Endothelial cell of umbilical vein (primary cell): ENCODE results near the gene ASZ1. TPM values are rescaled to one million over a fixed set of nuclear protein-coding genes. Genes with fewer than 3 reads are reported as not detected.

Experiments
- BruUV-seq: library from RNA; stranded (reverse); fragments of 400-500 nt; replicated peaks from 2 replicates; lab custom pipeline; 2021; lab: Mats Ljungman, UMichigan
- CTCF ChIA-PET: fragments of 300-600, 350-600 bp; sonication (Branson Sonifier 250); formaldehyde crosslinking; loops from one replicate; lab custom pipeline; 2021; ENCODE audit warnings: antibody characterized with exemption, inconsistent platforms; lab: Charles Lee
- POLR2A ChIA-PET: fragments of 300-600, 350-600 bp; sonication (Branson Sonifier 250); formaldehyde crosslinking; loops from one replicate; lab custom pipeline; 2021; ENCODE audit warnings: antibody characterized with exemption, inconsistent platforms; lab: Charles Lee
- DNase-seq: peaks from one replicate; pipeline ENCODE4 v3.0.0-alpha.2; 2011; ENCODE audit warnings: low read depth, low spot score
- FAIRE-seq: peaks from 2 replicates; lab custom pipeline; 2011; peaks lifted over from hg19 to GRCh38; lab: Jason Lieb, UNC
- H2AFZ ChIP-seq: 2 replicates; pipeline ENCODE4 v1.6.0; 2012; ENCODE audit warnings: low read depth, low read length, control low read depth, inconsistent platforms
- H3K27ac ChIP-seq: 2 replicates; pipeline ENCODE4 v1.5.1; 2011; ENCODE audit warnings: low read depth, mild to moderate bottlenecking, control low read depth, low read length, moderate library complexity; ENCODE audit not compliant: insufficient read depth
- H3K27me3 ChIP-seq, 2 experiments: 2 replicates each; pipeline versions ENCODE4 v1.6.0 to v1.6.1; 2011; ENCODE audit warnings: low read length in 2 of 2, mixed read lengths in 1 of 2; ENCODE audit not compliant: control insufficient read depth in 2 of 2, insufficient read depth in 2 of 2
- H3K36me3 ChIP-seq, 2 experiments: 2 replicates in 1 of 2; 3 replicates in 1 of 2; pipeline ENCODE4 v1.5.1; 2011; ENCODE audit warnings: low read length in 2 of 2, mild to moderate bottlenecking in 1 of 2, moderate library complexity in 1 of 2; ENCODE audit not compliant: control insufficient read depth in 2 of 2, insufficient read depth in 2 of 2; ENCODE audit errors: extremely low read depth in 1 of 2
- H3K4me1 ChIP-seq: 3 replicates; pipeline ENCODE4 v1.5.1; 2011; ENCODE audit warnings: mild to moderate bottlenecking, low read length; ENCODE audit not compliant: control insufficient read depth, insufficient read depth; ENCODE audit errors: extremely low read depth
- H3K4me2 ChIP-seq: 2 replicates; pipeline ENCODE4 v1.6.1; 2011; ENCODE audit warnings: low read length, control low read depth, mixed read lengths; ENCODE audit not compliant: insufficient read depth
- H3K4me3 ChIP-seq, 3 experiments: fragments of 200-600 bp in 1 of 3; sonication (generic), shearing (Covaris generic) in 1 of 3; replicated peaks in 1 of 3; 2 replicates each; pipeline ENCODE4 v1.5.1; 2011 to 2016; ENCODE audit warnings: control low read depth in 3 of 3, low read length in 3 of 3, mild to moderate bottlenecking in 2 of 3, inconsistent platforms in 1 of 3, low read depth in 1 of 3, moderate library complexity in 1 of 3; ENCODE audit not compliant: insufficient read depth in 1 of 3
- H3K79me2 ChIP-seq: 2 replicates; pipeline ENCODE4 v1.6.0; 2012; ENCODE audit warnings: low read length, inconsistent platforms; ENCODE audit not compliant: control insufficient read depth, insufficient read depth
- H3K9ac ChIP-seq: replicated peaks from 2 replicates; pipeline ENCODE3; 2011; ENCODE audit warnings: low read length, control low read depth; ENCODE audit not compliant: insufficient read depth; ENCODE audit errors: extremely low read depth
- H3K9me1 ChIP-seq: replicated peaks from 3 replicates; pipeline ENCODE4 v1.6.0; 2011; ENCODE audit warnings: mild to moderate bottlenecking, low read length; ENCODE audit not compliant: control insufficient read depth, insufficient read depth; ENCODE audit errors: extremely low read depth
- H3K9me3 ChIP-seq: replicated peaks from 2 replicates; pipeline ENCODE4 v1.5.1; 2012; ENCODE audit warnings: low read length, inconsistent platforms; ENCODE audit not compliant: control insufficient read depth, insufficient read depth
- H4K20me1 ChIP-seq: replicated peaks from 2 replicates; pipeline ENCODE3; 2011; ENCODE audit warnings: mild to moderate bottlenecking, low read length; ENCODE audit not compliant: control insufficient read depth, insufficient read depth; ENCODE audit errors: extremely low read depth
- EZH2 ChIP-seq: IDR thresholded peaks from 2 replicates; pipeline ENCODE4 v1.6.1; 2012; ENCODE audit warnings: borderline replicate concordance, low read depth, mild to moderate bottlenecking, moderate library complexity, low read length, inconsistent platforms; ENCODE audit not compliant: severe bottlenecking
- FOS ChIP-seq: IDR thresholded peaks from 2 replicates; pipeline ENCODE4 v1.6.1; 2011; ENCODE audit warnings: mild to moderate bottlenecking, low read length, moderate library complexity, borderline replicate concordance; ENCODE audit not compliant: insufficient read depth
- GATA2 ChIP-seq: IDR thresholded peaks from 2 replicates; pipeline ENCODE4 v1.7.0; 2011; ENCODE audit warnings: low read depth, mild to moderate bottlenecking, moderate library complexity, mixed read lengths, low read length; ENCODE audit not compliant: insufficient read length, insufficient read depth
- JUN ChIP-seq: IDR thresholded peaks from 2 replicates; pipeline ENCODE4 v1.6.1; 2011; ENCODE audit warnings: borderline replicate concordance, low read depth; ENCODE audit not compliant: insufficient read length, insufficient read depth
- MYC ChIP-seq: IDR thresholded peaks from one replicate; pipeline ENCODE4 v1.6.1; 2011; ENCODE audit warnings: mild to moderate bottlenecking, low read depth, low read length
- POLR2A ChIP-seq: IDR thresholded peaks from 2 replicates; pipeline ENCODE4 v1.6.1; 2012; ENCODE audit warnings: low read depth, mild to moderate bottlenecking, control low read depth, low read length
- POLR2AphosphoS5 ChIP-seq: IDR thresholded peaks from 2 replicates; pipeline ENCODE4 v1.6.1; 2012; ENCODE audit warnings: low read depth, mild to moderate bottlenecking, control low read depth, low read length, moderate library complexity; ENCODE audit not compliant: insufficient read depth
- dilution Hi-C: fragments of 300-500 bp; cut with MboI; formaldehyde crosslinking; loops from one replicate; pipeline ENCODE4 v1.15.0; 2019; ENCODE audit warnings: low sequenced_read_pairs; ENCODE audit not compliant: extremely low pct_ligation_motif_present
- intact Hi-C: fragments of 100-400 bp; cut with micrococcal nuclease; formaldehyde crosslinking; loops from one replicate; pipeline ENCODE4 v1.10.0; 2022
- polyA plus RNA-seq, 4 experiments: library from polyadenylated mRNA; depleted of rRNA in 3 of 4; stranded (reverse) in 3 of 4; unstranded in 1 of 4; fragments of >200 nt; gene quantifications; 2 replicates each; pipeline versions ENCODE4 v1.2.1 to v1.2.3, GENCODE V29; 2011 to 2012; ENCODE audit warnings: missing spikeins in 1 of 4
- total RNA-seq: library from RNA; stranded (reverse); gene quantifications from 2 replicates; pipeline ENCODE4 v1.2.3, GENCODE V29; 2021
- TF ChIP-seq, protein P1 (sequence below): IDR thresholded peaks from 2 replicates; pipeline ENCODE4 v1.6.1; 2011; ENCODE audit not compliant: insufficient read depth, insufficient read length
- TF ChIP-seq, protein P2 (sequence below), 2 donors: IDR thresholded peaks; 1 replicate in 1 of 2; 2 replicates in 1 of 2; pipeline ENCODE4 v1.5.1; 2011; ENCODE audit warnings: low read length in 2 of 2, mild to moderate bottlenecking in 2 of 2, moderate library complexity in 2 of 2, control low read depth in 1 of 2, inconsistent platforms in 1 of 2, low read depth in 1 of 2; ENCODE audit not compliant: insufficient read depth in 1 of 2; ENCODE audit errors: extremely low read depth in 1 of 2

Gene ASZ1
- total and polyA plus RNA-seq, 2 donors (not counting 3 experiments of a cell fraction or from before 2014, with no cell fraction given), result not detected

DNA sequence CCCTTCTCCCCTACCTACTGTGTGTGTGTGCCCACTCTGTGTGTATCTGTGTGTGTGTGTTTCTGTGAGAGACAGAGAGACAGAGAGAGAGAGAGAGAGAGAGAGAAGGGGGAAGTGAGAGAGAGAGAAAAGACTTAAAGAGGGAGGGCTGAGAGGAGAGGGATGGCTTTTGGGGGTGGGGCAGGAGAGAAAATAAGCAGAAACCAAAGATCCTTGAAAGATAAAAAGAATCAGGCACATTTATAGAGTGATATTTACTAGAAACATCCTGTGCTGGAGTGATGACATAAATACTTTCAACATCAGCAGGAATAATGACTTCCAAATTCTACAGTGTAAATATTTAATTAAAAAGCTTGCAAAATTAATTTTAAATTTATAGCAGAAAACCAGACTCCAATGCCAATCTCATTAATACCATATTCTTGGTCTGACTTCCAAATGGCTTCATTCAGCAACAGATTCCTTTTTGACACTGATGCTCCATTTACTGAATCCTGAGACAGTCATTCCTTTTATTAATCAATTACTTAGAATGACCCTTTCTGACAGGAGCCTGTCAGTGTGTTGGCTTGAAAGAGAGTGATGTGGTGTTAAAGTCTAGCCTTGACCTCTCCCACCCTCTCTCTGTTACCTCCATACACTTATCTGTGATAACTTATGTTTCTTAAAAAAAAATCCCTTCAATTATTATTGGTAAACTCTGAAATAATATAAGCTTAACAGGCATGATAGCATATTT lies 62.8 kb downstream of the ASZ1 start:
- no peak for DNase-seq
- Histone ChIP-seq H3K9me1 (no peaks in the 10 kb centered on the region), H3K9ac (no peak overlapping the region), H4K20me1 (no peaks in the 10 kb centered on the region), H3K79me2 (no peaks in the 10 kb centered on the region), H2AFZ (no peak overlapping the region), H3K27me3 (no peaks in the 10 kb centered on the region), H3K27ac (no peak overlapping the region), H3K4me3 (no peak overlapping the region), H3K4me1 (no peaks in the 10 kb centered on the region), H3K36me3 (no peaks in the 10 kb centered on the region), H3K9me3 (no peaks in the 10 kb centered on the region), H3K4me2 (no peak overlapping the region)
- CTCF ChIA-PET, result interaction anchor here (3.2 kb wide), 1 partner anchor 10 kb away, joined by 18 read pairs; no protein-coding TSS in a partner anchor
- intact Hi-C loops, result no loop called here
- no TSS peak for BruUV-seq
- TF ChIP-seq MYC (no peak), JUN (no peak), FOS (no peak), POLR2A (no peak), POLR2AphosphoS5 (no peak), EZH2 (no peak), GATA2 (no peak)
- TF ChIP-seq, protein P1, sequence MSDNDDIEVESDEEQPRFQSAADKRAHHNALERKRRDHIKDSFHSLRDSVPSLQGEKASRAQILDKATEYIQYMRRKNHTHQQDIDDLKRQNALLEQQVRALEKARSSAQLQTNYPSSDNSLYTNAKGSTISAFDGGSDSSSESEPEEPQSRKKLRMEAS, result no peak
- TF ChIP-seq, protein P2, sequence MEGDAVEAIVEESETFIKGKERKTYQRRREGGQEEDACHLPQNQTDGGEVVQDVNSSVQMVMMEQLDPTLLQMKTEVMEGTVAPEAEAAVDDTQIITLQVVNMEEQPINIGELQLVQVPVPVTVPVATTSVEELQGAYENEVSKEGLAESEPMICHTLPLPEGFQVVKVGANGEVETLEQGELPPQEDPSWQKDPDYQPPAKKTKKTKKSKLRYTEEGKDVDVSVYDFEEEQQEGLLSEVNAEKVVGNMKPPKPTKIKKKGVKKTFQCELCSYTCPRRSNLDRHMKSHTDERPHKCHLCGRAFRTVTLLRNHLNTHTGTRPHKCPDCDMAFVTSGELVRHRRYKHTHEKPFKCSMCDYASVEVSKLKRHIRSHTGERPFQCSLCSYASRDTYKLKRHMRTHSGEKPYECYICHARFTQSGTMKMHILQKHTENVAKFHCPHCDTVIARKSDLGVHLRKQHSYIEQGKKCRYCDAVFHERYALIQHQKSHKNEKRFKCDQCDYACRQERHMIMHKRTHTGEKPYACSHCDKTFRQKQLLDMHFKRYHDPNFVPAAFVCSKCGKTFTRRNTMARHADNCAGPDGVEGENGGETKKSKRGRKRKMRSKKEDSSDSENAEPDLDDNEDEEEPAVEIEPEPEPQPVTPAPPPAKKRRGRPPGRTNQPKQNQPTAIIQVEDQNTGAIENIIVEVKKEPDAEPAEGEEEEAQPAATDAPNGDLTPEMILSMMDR (IDR thresholded peaks at IDR 0.05; ENCODE audit: extremely low read depth in 1 of 2, insufficient read depth in 1 of 2, low read depth in 1 of 2, low read length in 2 of 2), result no peak
- no peak for FAIRE-seq
- dilution Hi-C loops, result no loop called here
- POLR2A ChIA-PET, result no interaction called here
